Fibroblast of upper back skin (primary cell): ENCODE data around the gene C6orf52.

Experiments
- DNase-seq: peaks from one replicate; pipeline ENCODE4 v3.0.0-alpha.2; 2013

Gene C6orf52

GRCh38 chr6:10643201-10643651 lies 51.2 kb downstream of the C6orf52 start:
- DNase-seq: no peak

- no peak for DNase-seq
These were observed 52.9 kb downstream of the C6orf52 start for GRCh38 chr6:10641528-10641927.

GRCh38 chr6:10640412-10640811 lies 54.0 kb downstream of the C6orf52 start:
- DNase-seq: no peak

- peak; percentile 42 for DNase-seq
These were observed 61.2 kb downstream of the C6orf52 start for GRCh38 chr6:10633216-10633615.

- no peak for DNase-seq
These were observed 64.2 kb downstream of the C6orf52 start for GRCh38 chr6:10630178-10630577.

GRCh38 chr6:10627800-10628199 lies 66.6 kb downstream of the C6orf52 start:
- DNase-seq: no peak

- DNase-seq: no peak
These were observed 68.2 kb downstream of the C6orf52 start for GRCh38 chr6:10626154-10626741.

- no peak for DNase-seq
These were observed 69.6 kb downstream of the C6orf52 start for GRCh38 chr6:10624836-10625235.

- no peak for DNase-seq
These were observed 72.6 kb downstream of the C6orf52 start for GRCh38 chr6:10621847-10622246.
